ENCODE results near the gene PTPRQ. TPM values are rescaled to one million over a fixed set of nuclear protein-coding genes. Genes with fewer than 3 reads are reported as not detected.

Gene PTPRQ, protein sequence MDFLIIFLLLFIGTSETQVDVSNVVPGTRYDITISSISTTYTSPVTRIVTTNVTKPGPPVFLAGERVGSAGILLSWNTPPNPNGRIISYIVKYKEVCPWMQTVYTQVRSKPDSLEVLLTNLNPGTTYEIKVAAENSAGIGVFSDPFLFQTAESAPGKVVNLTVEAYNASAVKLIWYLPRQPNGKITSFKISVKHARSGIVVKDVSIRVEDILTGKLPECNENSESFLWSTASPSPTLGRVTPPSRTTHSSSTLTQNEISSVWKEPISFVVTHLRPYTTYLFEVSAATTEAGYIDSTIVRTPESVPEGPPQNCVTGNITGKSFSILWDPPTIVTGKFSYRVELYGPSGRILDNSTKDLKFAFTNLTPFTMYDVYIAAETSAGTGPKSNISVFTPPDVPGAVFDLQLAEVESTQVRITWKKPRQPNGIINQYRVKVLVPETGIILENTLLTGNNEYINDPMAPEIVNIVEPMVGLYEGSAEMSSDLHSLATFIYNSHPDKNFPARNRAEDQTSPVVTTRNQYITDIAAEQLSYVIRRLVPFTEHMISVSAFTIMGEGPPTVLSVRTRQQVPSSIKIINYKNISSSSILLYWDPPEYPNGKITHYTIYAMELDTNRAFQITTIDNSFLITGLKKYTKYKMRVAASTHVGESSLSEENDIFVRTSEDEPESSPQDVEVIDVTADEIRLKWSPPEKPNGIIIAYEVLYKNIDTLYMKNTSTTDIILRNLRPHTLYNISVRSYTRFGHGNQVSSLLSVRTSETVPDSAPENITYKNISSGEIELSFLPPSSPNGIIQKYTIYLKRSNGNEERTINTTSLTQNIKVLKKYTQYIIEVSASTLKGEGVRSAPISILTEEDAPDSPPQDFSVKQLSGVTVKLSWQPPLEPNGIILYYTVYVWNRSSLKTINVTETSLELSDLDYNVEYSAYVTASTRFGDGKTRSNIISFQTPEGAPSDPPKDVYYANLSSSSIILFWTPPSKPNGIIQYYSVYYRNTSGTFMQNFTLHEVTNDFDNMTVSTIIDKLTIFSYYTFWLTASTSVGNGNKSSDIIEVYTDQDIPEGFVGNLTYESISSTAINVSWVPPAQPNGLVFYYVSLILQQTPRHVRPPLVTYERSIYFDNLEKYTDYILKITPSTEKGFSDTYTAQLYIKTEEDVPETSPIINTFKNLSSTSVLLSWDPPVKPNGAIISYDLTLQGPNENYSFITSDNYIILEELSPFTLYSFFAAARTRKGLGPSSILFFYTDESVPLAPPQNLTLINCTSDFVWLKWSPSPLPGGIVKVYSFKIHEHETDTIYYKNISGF (N-terminal part only)
- total RNA-seq (ENCODE audit: low replicate concordance), result 0.07 and 0.22 TPM in 2 replicates

DNA sequence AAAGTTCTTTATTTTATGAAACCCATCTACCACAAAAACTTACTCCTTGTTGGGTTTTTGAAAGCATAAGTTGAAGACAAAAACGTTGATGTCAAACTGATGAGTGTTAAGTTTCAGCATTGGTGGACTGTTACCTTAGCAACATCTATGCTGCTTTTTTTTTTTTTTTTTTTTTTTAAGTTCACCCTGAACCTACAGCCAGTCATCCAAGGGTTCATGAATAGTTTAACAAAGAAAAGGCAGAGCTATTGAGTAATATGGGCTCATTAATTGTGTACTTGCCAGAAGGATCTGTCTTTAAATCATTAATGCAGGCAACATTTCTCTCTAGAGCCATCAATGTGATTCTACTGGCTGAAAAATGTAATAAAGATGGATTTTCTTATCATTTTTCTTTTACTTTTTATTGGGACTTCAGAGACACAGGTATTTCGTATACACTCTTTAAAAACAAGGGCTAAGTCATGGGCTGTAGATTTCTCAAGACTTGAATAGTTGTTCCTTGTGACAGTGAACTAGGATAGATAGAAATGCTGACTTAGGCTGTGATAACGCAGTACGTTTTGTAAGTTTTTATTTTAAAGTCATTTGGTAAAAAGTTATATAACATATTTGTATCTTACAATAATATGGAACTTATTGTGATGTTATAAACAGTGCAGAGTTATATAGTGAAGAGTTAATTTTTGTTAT lies at the start of gene PTPRQ:
PTPRQ (plus strand) TSS at position 262 of the 693 bp plus-strand sequence; CDS start at position 373, 111 bp downstream.
- H3K27me3 ChIP-seq, result no peaks in the 10 kb centered on the region
- no peaks in the 10 kb centered on the region for H3K79me2 ChIP-seq (ENCODE audit: low read depth)
- no peak within 1 kb of the TSS for H3K4me3 ChIP-seq
- no peaks in the 10 kb centered on the region for H4K20me1 ChIP-seq (ENCODE audit: low read depth)
- DNase-seq (ENCODE audit: low spot score), result no peak
- peak within 1 kb of the TSS; percentile 50 for H3K27ac Mint-ChIP-seq
- H3F3A ChIP-seq (ENCODE audit: low read depth), result no peaks in the 10 kb centered on the region
- TF ChIP-seq, protein P1, sequence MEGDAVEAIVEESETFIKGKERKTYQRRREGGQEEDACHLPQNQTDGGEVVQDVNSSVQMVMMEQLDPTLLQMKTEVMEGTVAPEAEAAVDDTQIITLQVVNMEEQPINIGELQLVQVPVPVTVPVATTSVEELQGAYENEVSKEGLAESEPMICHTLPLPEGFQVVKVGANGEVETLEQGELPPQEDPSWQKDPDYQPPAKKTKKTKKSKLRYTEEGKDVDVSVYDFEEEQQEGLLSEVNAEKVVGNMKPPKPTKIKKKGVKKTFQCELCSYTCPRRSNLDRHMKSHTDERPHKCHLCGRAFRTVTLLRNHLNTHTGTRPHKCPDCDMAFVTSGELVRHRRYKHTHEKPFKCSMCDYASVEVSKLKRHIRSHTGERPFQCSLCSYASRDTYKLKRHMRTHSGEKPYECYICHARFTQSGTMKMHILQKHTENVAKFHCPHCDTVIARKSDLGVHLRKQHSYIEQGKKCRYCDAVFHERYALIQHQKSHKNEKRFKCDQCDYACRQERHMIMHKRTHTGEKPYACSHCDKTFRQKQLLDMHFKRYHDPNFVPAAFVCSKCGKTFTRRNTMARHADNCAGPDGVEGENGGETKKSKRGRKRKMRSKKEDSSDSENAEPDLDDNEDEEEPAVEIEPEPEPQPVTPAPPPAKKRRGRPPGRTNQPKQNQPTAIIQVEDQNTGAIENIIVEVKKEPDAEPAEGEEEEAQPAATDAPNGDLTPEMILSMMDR (IDR thresholded peaks at IDR 0.05), result no peak
- no peak for TF ChIP-seq EZH2 (IDR thresholded peaks at IDR 0.05)
- no peaks in the 10 kb centered on the region for H3K4me1 ChIP-seq
- H2AFZ ChIP-seq (replicated peaks), result no peak within 1 kb of the TSS
- no peak within 1 kb of the TSS for H3K4me3 Mint-ChIP-seq
- no peaks in the 10 kb centered on the region for H3K36me3 ChIP-seq
- no peak within 1 kb of the TSS for H3K9ac ChIP-seq
- H3K27ac ChIP-seq, result no peak within 1 kb of the TSS
- H3K27me3 Mint-ChIP-seq (ENCODE audit: insufficient read depth, low read depth), result no peaks in the 10 kb centered on the region
- H3K4me1 Mint-ChIP-seq, result peaks cover 10% of the 10 kb centered on the region
- no peaks in the 10 kb centered on the region for H3K9me3 ChIP-seq (ENCODE audit: low read depth)
- no peak within 1 kb of the TSS for H3K4me2 ChIP-seq
- H3K36me3 Mint-ChIP-seq, result no peaks in the 10 kb centered on the region
- H3K9me3 Mint-ChIP-seq, result no peaks in the 10 kb centered on the region

DNA sequence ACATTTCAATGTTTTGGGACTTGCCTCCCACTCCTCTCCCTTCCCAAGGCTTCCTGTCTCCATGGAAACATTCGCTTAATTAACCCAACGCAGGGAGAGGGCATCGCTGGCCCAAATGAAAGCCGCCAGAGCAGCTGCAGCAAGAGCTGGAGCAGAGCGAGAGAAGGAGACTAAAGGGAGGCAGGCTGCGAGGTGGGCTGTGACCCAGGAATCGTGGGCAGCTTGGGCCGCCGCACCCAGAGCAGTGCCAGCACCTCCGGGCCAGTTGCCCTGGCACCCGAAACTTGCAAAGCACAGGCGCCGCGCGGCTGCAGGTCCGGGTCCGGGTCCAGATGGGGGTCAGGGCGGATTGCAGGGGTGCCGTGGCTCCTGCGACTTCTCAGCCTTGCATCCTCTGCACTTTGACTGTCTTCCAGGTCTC lies 43.5 kb upstream of the PTPRQ start:
- Histone ChIP-seq H3K4me2 (no peak overlapping the region), H3K27me3 (no peaks in the 10 kb centered on the region), H3K79me2 (ENCODE audit: low read depth) (no peaks in the 10 kb centered on the region), H4K20me1 (ENCODE audit: low read depth) (no peaks in the 10 kb centered on the region), H2AFZ (replicated peaks) (peak overlapping the region; percentile 80), H3F3A (ENCODE audit: low read depth) (no peaks in the 10 kb centered on the region), H3K4me1 (no peaks in the 10 kb centered on the region), H3K9ac (no peak overlapping the region), H3K27ac (no peak overlapping the region), H3K9me3 (ENCODE audit: low read depth) (no peaks in the 10 kb centered on the region), H3K36me3 (no peaks in the 10 kb centered on the region), H3K4me3 (no peak overlapping the region)
- peaks cover 2% of the 10 kb centered on the region for H3K4me1 Mint-ChIP-seq
- no peaks in the 10 kb centered on the region for H3K9me3 Mint-ChIP-seq
- H3K27me3 Mint-ChIP-seq (ENCODE audit: insufficient read depth, low read depth), result no peaks in the 10 kb centered on the region
- TF ChIP-seq EZH2 (IDR thresholded peaks at IDR 0.05) (no peak), EZH2phosphoT487 (IDR thresholded peaks at IDR 0.05) (no peak)
- TF ChIP-seq, protein P1 (IDR thresholded peaks at IDR 0.05), result no peak
- H3K27ac Mint-ChIP-seq, result no peak overlapping the region
- no peaks in the 10 kb centered on the region for H3K36me3 Mint-ChIP-seq
- peak; percentile 60 for DNase-seq (ENCODE audit: low spot score)
- no peak overlapping the region for H3K4me3 Mint-ChIP-seq

DNA sequence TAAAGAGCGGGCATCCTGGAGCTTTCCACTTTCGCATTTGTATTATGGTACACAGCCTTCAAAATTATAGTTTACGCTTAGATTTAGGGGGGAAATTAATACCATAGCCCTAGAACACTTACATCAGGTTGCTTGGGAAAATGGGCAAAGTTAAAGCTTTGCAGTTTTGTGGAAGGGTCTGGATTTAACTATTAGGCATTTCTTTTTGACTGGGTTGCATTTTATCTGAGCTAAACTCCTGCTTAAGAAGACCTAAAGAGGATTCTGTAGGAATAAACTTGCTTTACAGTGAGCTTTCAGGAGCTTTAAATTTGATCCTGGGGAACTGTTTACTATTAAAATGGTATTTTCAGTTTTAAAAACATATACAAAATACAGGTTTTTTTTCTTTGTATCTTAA lies 42.8 kb upstream of the PTPRQ start:
- Histone ChIP-seq H3K27me3 (no peaks in the 10 kb centered on the region), H3F3A (ENCODE audit: low read depth) (no peaks in the 10 kb centered on the region), H3K9me3 (ENCODE audit: low read depth) (no peaks in the 10 kb centered on the region), H3K4me1 (no peaks in the 10 kb centered on the region), H3K79me2 (ENCODE audit: low read depth) (no peaks in the 10 kb centered on the region), H4K20me1 (ENCODE audit: low read depth) (no peaks in the 10 kb centered on the region), H3K36me3 (no peaks in the 10 kb centered on the region), H3K4me3 (no peak overlapping the region), H3K27ac (no peak overlapping the region), H3K4me2 (no peak overlapping the region), H3K9ac (no peak overlapping the region), H2AFZ (replicated peaks) (peak overlapping the region; percentile 80)
- no peaks in the 10 kb centered on the region for H3K9me3 Mint-ChIP-seq
- no peak overlapping the region for H3K27ac Mint-ChIP-seq
- no peak for DNase-seq (ENCODE audit: low spot score)
- TF ChIP-seq EZH2 (IDR thresholded peaks at IDR 0.05) (no peak), EZH2phosphoT487 (IDR thresholded peaks at IDR 0.05) (no peak)
- TF ChIP-seq, protein P1 (IDR thresholded peaks at IDR 0.05), result no peak
- H3K4me3 Mint-ChIP-seq, result no peak overlapping the region
- H3K36me3 Mint-ChIP-seq, result no peaks in the 10 kb centered on the region
- H3K4me1 Mint-ChIP-seq, result peaks cover 2% of the 10 kb centered on the region
- no peaks in the 10 kb centered on the region for H3K27me3 Mint-ChIP-seq (ENCODE audit: insufficient read depth, low read depth)

All from neural progenitor cell (in vitro differentiated cells).